Skeletal muscle tissue (tissue), 4 donors: ENCODE results near the gene XRCC5. TPM values are rescaled to one million over a fixed set of nuclear protein-coding genes. Genes with fewer than 3 reads are reported as not detected.

ENCODE experiments used
- H3K27ac ChIP-seq: one replicate; pipeline ENCODE4 v1.7.0; 2013; ENCODE audit warnings: mild to moderate bottlenecking, low read depth, low read length, inconsistent platforms
- H3K27me3 ChIP-seq, 3 donors: one replicate each; pipeline ENCODE4 v1.7.0; 2013; ENCODE audit warnings: low read length in 3 of 3; ENCODE audit not compliant: control insufficient read depth in 3 of 3, insufficient read depth in 3 of 3
- H3K36me3 ChIP-seq, 3 donors: one replicate each; pipeline ENCODE4 v1.7.0; 2013; ENCODE audit warnings: low read length in 3 of 3; ENCODE audit not compliant: control insufficient read depth in 3 of 3, insufficient read depth in 3 of 3
- H3K4me1 ChIP-seq, 3 donors: one replicate each; pipeline ENCODE4 v1.7.0; 2013; ENCODE audit warnings: low read length in 3 of 3, mild to moderate bottlenecking in 3 of 3; ENCODE audit not compliant: control insufficient read depth in 3 of 3, insufficient read depth in 3 of 3
- H3K4me3 ChIP-seq, 3 donors: one replicate each; pipeline ENCODE4 v1.7.0; 2013; ENCODE audit warnings: low read length in 3 of 3
- H3K9ac ChIP-seq, 3 donors: one replicate each; pipeline ENCODE4 v1.7.0; 2013; ENCODE audit warnings: low read length in 3 of 3, mild to moderate bottlenecking in 3 of 3, moderate library complexity in 2 of 3, low read depth in 1 of 3
- H3K9me3 ChIP-seq, 3 donors: one replicate each; pipeline ENCODE4 v1.7.0; 2013; ENCODE audit warnings: low read length in 3 of 3; ENCODE audit not compliant: control insufficient read depth in 3 of 3
- total RNA-seq: library from RNA; depleted of rRNA; stranded (reverse); fragments of >200 nt; gene quantifications from one replicate; pipeline ENCODE4 v1.2.3, GENCODE V29; 2014
- donor health status: Osteomylitis.

Gene XRCC5
- total RNA-seq, 1 donor from 2014 or later, result 188 TPM

DNA sequence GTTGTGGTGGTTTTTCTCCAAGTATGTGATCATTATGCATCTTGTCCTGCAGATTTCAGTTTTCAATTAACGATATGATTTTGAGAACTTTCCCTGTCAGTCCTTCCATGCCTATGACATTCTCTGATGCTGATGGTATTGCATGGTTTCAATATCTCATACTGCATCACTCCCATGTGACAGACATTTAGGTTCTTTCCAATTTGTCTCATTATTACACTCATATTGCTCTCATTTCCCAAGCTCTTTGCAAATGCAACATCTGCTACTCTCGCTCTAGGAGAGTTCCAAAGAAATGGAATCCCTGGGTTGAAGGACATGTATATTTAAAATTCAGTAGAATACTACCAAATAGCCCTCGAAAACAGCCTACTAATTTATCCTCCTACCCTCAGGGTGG, 137.6 kb downstream of the XRCC5 start:
- Histone ChIP-seq H3K4me3 (no peak overlapping the region), H3K27me3 (no peaks in the 10 kb centered on the region), H3K9me3 (no peaks in the 10 kb centered on the region), H3K36me3 (no peaks in the 10 kb centered on the region), H3K27ac (no peak overlapping the region), H3K4me1 (no peaks in the 10 kb centered on the region), H3K9ac (no peak overlapping the region)

Other genes with a start within 250 kb of the XRCC5 start
- 0.52 TPM for gene MREG, start 95.8 kb upstream of the XRCC5 start, total RNA-seq
- 16.2 TPM for gene PECR, start 27.5 kb upstream of the XRCC5 start, total RNA-seq
- gene TMEM169, start 27.4 kb upstream of the XRCC5 start, total RNA-seq, result 1.6 TPM